DND-41 (cell line): Measurements from ENCODE around the gene OR2AE1.

Source experiments
- CTCF ChIP-seq: IDR thresholded peaks from 2 replicates; pipeline ENCODE4 v1.5.1; 2012; ENCODE audit warnings: borderline replicate concordance, low read length, moderate library complexity, mild to moderate bottlenecking; ENCODE audit not compliant: poor library complexity, severe bottlenecking; ENCODE audit errors: extremely low read depth
- EZH2 ChIP-seq: IDR thresholded peaks from 3 replicates; pipeline ENCODE4 v1.6.1; 2012; ENCODE audit warnings: borderline replicate concordance, low read depth, mild to moderate bottlenecking, moderate library complexity, low read length, inconsistent platforms; ENCODE audit not compliant: severe bottlenecking

DNA sequence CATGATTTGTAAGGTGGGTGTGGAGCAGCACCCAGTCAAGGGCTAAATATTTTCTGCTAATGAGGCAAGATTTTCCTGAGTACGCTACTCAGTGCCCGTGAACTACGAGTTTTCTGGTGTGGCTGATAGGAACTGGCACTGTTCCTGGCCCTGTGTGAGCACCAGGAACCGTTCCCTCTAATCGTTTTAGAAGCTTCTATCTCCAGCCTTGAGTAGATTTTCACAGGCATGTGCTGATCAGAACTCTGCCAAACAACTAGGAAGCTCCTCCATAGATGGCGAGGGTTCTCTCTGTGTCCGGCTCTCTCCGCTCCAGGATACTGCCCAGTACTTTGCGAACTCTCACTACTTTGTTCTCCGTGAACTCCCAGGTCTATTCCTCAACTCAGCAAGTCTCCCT lies 24.7 kb upstream of the OR2AE1 start:
- TF ChIP-seq CTCF: no peak
- no peak for TF ChIP-seq EZH2
